HG03521 (cell line): ENCODE results near the gene BLOC1S4.

Experiments used
- ATAC-seq: cut with Tn5 transposase; IDR thresholded peaks from one replicate; pipeline ENCODE4 v1.9.1; 2021; ENCODE audit warnings: mild to moderate bottlenecking, moderate library complexity; ENCODE audit not compliant: unreplicated experiment

BLOC1S4 gene

DNA sequence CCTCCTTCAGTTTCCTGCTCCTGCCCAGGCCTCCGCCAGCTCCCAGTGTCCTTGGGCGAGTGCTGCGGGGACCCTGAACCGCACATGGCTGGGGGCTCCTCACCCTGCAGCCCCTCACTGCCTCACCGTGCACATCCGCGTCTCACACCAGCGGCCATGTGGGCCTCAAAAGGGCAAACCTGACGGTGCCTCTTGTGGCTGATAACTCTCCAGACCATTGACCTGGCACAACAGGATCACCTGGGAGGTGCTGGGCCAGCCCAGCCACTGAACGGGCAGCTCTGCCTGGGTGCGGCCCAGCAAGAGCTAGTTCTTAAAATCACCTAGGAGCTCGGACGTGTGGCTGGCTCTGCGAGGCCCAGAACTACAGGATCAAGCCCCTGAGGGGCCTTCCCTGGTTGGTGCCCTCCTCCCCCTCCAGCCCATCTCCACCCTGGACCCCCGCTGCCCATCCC lies 26.4 kb upstream of the BLOC1S4 start:
- no peak for ATAC-seq

DNA sequence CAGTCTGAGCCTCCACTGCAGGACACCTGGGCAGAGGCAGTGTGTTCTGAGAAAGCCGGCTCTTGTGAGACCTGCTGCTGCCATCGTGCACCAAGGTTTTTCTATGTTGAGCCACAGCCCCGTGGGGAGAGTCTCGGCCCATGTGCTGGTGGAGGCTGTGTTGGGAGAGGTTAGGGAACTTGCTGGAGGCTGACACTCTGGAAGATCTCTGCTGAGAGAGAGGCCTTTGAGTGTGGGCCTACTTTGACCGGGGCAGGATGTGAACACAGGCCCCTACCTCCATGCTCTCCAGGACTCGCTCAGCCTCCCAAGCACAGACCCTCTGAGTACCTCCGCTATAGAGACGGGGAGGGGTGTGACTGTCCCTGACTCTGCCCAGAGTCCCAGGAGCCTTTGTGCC lies 23.6 kb upstream of the BLOC1S4 start:
- no peak for ATAC-seq

- no peak for ATAC-seq
These were observed 23.2 kb upstream of the BLOC1S4 start for GRCh38 chr4:6692806-6693205.

GRCh38 chr4:6693231-6694176 lies 22.5 kb upstream of the BLOC1S4 start, which contains the start of gene S100P:
Gene S100P (plus strand): TSS chr4:6693878. CDS start chr4:6693933, 55 bp downstream.
- no peak for ATAC-seq

DNA sequence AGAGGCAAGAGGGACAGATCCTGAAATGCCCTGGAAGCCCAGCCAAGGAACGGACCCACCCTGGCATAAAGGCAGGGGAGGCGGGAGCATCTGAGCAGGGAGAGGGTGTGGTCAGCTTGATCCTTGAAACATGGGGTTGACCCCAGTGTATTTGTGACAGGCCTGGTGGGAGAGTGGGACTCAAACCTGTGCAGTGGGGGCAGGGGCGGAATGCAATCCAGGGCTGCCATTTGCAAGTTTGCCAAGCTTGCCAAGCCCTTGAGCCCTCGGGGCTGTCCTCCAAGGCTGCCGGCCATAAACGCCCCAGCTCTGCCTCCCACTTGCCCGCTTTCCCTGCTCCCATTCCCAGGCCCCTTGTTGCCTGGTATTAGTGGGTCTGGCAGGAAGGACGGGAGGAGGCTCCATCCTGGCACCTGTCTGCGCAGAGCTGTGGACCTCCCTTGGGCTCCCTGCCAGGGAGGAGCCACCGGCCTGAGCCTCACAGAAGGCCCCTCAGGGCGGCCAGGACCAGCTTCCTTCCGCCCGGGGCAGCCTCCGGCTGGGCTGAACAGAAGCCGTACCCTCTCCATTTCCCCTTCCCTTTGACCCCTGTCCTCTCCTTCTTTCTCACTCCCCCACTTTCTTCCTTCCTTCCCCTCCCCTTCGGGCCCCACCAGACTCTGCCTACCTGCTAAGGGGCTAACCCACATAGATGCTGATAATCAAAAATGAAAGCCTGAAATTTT lies 21.6 kb upstream of the BLOC1S4 start:
- ATAC-seq: no peak

DNA sequence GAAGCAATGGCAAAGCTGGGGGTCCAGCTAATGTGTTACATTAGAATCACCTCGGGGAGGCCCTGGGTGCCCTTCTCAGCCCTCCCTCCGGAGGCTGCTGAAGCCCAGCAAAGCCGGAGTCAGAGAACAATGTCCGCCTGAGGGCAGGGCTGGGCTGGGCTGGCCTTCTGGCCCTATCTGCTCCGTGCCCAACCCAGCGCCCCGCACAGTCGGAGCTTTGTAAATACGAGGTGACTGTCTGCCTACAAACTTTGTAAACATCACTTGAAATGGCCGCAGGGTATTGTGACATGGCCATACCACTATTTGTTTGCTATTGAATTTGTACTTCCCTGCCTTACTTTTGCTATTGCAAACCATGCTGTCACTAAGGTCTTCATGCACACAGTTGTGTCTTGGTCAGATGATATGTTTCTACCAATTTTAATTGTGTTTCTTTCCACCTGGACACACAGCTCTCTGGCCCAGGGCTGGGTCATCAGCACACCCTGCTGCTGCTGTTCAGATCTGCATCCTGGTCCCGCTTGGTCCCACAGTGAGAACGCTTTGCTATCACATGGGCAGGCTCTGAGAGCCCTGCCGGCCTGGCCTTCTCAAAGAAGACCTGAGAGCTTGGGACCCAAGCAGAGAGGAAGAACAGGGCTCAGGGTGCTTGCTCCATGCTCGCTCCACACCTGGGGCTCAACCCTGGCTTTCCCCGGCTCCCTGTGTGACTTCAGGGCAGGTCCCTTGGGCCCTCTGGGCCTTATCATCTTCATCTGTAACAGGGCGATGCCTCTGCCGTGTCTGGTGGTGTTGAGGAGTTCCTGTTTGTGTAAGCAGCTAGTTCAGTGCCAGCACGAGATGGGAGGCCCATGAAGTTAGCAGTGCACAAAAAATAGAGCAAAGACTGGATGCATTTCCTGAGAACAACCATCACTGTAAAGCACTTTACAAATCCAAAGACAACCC lies 20.0 kb upstream of the BLOC1S4 start:
- no peak for ATAC-seq

- no peak for ATAC-seq
These were observed 19.4 kb upstream of the BLOC1S4 start for GRCh38 chr4:6696611-6697010.

DNA sequence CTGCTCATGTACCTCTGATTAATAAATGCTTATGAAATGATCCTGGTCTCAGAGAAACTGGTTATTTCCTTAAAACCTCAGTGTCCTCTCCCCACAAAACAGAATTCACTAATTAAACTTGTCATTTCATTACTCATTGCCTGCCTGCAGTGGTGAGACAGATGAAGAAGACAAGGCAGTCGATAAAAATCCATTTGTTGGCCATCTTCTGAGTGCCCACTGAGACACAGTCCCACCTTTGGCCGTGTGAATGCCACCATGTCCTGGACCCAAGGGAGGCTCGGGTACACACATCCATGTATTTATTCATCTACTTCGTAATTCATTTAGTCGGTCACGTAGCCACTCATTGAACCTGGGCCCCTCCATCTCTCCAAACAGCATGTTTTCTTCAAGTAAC lies 18.8 kb upstream of the BLOC1S4 start:
- ATAC-seq: no peak

GRCh38 chr4:6699388-6699787 lies 16.6 kb upstream of the BLOC1S4 start:
- no peak for ATAC-seq

DNA sequence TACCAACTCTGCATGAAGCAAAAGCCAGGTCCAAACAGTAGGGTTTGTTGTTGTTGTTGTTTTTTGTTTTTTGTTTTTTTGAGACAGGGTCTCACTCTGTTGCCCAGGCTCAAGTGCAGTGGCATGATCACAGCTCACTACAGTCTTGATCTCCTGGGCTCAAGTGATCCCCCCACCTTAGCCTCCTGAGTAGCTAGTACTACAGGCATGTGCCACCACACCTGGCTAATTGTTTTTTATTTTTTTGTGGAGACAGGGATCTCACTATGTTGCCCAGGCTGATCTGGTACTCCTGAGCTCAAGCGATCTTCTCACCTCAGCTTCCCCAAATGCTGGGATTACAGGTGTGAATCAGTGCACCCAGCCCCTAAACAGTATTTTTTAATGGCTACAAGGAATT lies 16.1 kb upstream of the BLOC1S4 start:
- ATAC-seq: no peak

- ATAC-seq: no peak
These were observed 14.6 kb upstream of the BLOC1S4 start for GRCh38 chr4:6701371-6701770.

DNA sequence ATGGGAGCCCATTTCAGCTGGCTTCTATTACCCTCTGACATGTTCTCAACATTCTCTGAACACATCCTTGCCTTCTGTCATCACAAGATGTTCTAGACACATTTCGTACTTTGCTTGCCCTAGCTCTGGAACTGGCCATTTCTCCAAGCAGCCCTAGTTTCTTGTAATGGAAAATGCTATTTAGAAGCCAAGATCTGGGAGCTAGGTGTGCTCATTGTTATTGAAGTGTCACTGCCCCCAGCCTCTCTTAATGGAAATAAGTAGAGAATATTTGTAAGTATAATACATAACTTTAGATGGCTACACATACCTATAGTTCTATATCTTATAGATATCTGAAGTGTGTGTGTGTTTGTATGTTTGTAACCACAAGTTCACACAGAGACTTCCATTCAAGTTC lies 13.2 kb upstream of the BLOC1S4 start:
- ATAC-seq: no peak

DNA sequence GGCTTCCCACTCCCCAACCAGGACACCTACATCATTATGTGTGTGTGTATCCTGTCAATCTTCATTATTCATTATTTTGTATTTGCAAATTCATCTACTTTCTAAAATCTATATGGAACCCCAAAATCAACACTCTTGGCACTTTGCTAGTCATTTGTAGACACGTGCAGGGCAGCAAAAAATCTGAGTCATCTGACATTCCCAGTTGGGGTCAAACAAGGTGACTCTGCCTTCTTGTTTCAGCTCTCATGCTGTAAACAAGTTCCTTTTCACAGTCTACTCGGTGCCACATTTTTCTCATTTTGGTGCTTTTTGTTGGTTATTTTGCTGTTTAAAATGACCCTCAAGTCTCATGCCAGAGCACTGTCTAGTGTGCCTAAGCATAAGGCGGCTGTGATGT lies 12.2 kb upstream of the BLOC1S4 start:
- ATAC-seq: no peak

DNA sequence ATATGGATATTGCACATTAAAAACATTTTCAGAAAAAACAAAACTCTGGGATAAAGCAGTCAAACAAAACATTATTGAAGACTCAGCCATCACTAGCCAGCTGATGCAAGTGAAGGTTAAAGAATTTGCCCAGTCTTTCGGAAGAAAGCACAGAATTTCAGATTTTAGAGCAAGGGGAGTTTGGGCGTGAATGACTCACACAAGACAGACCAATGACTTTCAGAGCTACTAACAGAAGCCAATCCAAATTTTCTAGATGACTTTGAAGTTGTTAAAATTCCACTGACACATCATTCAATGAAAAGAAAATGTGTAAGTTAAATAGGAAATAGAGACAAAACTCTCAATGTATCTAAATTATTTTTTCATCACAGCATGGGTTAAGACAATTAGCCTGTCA lies 10.3 kb upstream of the BLOC1S4 start:
- no peak for ATAC-seq

DNA sequence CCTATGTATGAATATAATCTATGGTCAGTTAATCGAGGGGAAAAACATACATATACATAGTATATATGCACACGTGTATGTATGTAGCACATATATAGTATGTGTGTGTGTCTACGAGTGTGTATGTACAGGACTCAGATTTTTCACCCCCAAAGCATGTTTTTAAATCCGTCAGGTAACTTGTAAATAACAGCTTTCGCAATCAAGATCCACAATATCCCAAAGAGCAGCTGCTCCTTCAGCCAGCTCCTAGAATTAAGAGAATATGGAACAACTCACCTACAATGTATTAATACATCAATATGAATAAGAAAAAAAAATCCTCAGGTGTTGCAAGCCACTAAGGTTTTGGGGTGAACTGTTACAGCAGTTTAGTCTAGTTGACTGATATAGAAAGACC lies 9.8 kb upstream of the BLOC1S4 start:
- ATAC-seq: no peak

GRCh38 chr4:6709230-6710114 lies 6.5 kb upstream of the BLOC1S4 start, which contains the start of gene MRFAP1L1:
Gene MRFAP1L1 (minus strand): TSS chr4:6709865. CDS start chr4:6709629, 236 bp downstream.
- ATAC-seq: peak; percentile 71

- no peak for ATAC-seq
These were observed 5.7 kb upstream of the BLOC1S4 start for GRCh38 chr4:6710282-6710681.

GRCh38 chr4:6710996-6711395 lies 5.0 kb upstream of the BLOC1S4 start:
- ATAC-seq: no peak

DNA sequence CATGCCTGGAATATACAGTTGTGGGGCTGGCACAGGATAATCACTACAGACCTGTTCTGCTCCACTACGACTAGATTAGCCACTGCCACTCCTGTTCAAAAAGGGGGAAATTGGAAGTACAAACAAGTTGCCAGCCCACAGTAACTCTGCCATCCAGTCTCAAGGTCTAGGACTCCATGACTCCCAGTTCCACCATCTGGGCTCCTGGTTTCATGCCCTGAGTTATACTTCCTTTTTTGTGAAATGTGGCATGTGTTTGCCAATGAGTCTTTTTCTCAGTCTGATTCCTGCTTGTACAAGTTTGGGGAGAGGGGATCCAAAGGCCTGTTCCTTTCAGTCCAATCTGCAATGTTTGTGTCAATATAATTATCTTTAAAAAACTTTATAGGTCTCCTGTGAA lies 1.0 kb upstream of the BLOC1S4 start:
- ATAC-seq: no peak

- ATAC-seq: no peak
These were observed 313 bp upstream of the BLOC1S4 start for GRCh38 chr4:6715704-6716017.
